OCI-LY1 (cell line): Measurements from ENCODE around the gene CATSPER3.
"Not testable (repeated sequence)": the region's sequence is repeated elsewhere in the genome, so short reads cannot be mapped to it uniquely, and the experiment has no call there.

Experiments
- CTCF ChIP-seq: fragments of 200-600 bp; sonication (generic), shearing (Covaris generic); IDR thresholded peaks from 2 replicates; pipeline ENCODE4 v1.5.1; 2017; ENCODE audit warnings: mild to moderate bottlenecking, antibody characterized with exemption, low read length, moderate library complexity, mixed read lengths
- EZH2 ChIP-seq: fragments of 200-600 bp; sonication (generic), shearing (Covaris generic); IDR thresholded peaks from 2 replicates; pipeline ENCODE4 v1.8.0; 2017; ENCODE audit warnings: borderline replicate concordance, mixed run types, mild to moderate bottlenecking, antibody characterized with exemption, low read length, moderate library complexity, mixed read lengths

GRCh38 chr5:134990183-134990582 is 22.5 kb downstream of the CATSPER3 start:
- TF ChIP-seq CTCF, EZH2: not testable (repeated sequence)
